ENCODE measurements around the gene DGKH.

DNA sequence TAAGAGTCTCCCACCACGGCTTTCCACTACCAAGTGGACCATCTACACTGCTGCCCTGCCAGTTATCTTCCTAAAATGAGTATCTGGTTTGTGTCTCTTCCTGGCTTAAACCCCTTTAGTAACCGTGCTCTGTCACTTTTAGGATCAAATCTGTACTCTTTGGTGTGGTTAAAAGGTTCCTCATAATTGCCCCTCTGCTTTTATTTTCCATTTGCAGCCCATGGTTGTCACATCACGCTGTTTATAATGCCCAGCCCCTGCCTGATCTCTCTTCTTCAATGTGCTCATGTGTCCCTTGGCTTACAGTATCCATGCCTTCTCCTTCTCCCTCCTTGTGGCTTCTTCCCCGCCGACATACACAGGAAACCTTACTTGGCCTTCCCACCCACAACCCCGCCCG lies 100.1 kb downstream of the DGKH start:
- no peak for TF ChIP-seq KDM5A (IDR thresholded peaks at IDR 0.05; ENCODE audit: borderline replicate concordance, low read length)
- no peak for TF ChIP-seq USF2 (IDR thresholded peaks at IDR 0.05; ENCODE audit: low read depth, low read length)
- no peak for TF ChIP-seq USF2 (CRISPR knock-in tag; IDR thresholded peaks at IDR 0.05; ENCODE audit: borderline replicate concordance)
